ENCODE results near the gene TPI1.

DNA sequence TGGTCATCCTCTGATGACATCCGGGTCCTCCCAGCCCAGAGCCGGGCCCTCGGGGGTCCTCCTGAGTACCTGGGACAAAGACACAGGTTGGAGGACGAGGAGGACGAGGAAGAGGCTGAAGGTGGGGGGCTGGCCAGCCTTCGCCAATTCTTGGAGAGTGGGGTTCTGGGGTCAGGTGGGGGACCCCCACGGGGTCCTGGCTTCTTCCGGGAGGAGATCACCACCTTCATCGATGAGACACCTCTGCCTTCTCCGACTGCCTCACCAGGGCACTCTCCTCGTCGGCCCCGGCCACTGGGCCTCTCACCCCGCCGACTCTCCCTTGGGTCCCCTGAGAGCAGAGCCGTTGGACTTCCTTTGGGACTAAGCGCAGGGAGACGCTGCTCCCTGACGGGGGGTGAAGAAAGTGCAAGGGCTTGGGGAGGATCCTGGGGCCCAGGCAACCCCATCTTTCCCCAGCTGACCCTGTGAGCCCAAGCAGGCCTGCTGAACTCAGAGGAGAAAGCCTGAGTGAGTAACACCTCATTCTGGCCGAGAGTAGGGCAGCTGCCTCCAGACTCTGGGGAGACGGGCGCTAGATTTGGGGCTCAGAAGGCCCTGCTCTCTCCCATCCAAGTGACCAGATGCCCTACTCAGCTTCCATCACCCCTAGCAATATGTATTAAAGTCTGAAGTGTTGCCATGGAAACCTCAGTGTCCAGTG lies 40.4 kb upstream of the TPI1 start:
- TF ChIP-seq, protein P1, sequence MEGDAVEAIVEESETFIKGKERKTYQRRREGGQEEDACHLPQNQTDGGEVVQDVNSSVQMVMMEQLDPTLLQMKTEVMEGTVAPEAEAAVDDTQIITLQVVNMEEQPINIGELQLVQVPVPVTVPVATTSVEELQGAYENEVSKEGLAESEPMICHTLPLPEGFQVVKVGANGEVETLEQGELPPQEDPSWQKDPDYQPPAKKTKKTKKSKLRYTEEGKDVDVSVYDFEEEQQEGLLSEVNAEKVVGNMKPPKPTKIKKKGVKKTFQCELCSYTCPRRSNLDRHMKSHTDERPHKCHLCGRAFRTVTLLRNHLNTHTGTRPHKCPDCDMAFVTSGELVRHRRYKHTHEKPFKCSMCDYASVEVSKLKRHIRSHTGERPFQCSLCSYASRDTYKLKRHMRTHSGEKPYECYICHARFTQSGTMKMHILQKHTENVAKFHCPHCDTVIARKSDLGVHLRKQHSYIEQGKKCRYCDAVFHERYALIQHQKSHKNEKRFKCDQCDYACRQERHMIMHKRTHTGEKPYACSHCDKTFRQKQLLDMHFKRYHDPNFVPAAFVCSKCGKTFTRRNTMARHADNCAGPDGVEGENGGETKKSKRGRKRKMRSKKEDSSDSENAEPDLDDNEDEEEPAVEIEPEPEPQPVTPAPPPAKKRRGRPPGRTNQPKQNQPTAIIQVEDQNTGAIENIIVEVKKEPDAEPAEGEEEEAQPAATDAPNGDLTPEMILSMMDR (IDR thresholded peaks at IDR 0.05), result no peak
- TF ChIP-seq POLR2A (IDR thresholded peaks at IDR 0.05), result no peak

Measured in right lobe of liver (tissue), 4 donors.